HepG2 (cell line): ENCODE measurements around the gene VASN. TPM values are rescaled to one million over a fixed set of nuclear protein-coding genes. Genes with fewer than 3 reads are reported as not detected.

Experiments used
- AHDC1 ChIP-seq: sonication (generic); formaldehyde crosslinking; IDR thresholded peaks from 2 replicates; pipeline ENCODE4 v1.5.1; 2020; ENCODE audit warnings: mild to moderate bottlenecking, missing genetic modification reagents, borderline replicate concordance
- CEBPB ChIP-seq: IDR thresholded peaks from 2 replicates; pipeline ENCODE4 v1.6.1; 2011; ENCODE audit warnings: low read depth, low read length, improper control_type of control experiment, borderline replicate concordance
- FOXA3 ChIP-seq: IDR thresholded peaks from 2 replicates; pipeline ENCODE4 v1.6.1; 2016; ENCODE audit warnings: missing genetic modification reagents, missing compliant biosample characterization
- HOXA9 ChIP-seq: sonication (generic); formaldehyde crosslinking; IDR thresholded peaks from 2 replicates; pipeline ENCODE4 v1.8.1; 2022; ENCODE audit warnings: missing genetic modification reagents, mild to moderate bottlenecking, moderate library complexity, borderline replicate concordance
- KLF9 ChIP-seq: IDR thresholded peaks from 2 replicates; pipeline ENCODE4 v1.6.1; 2016; ENCODE audit warnings: low read depth
- MEF2D ChIP-seq: sonication (generic); formaldehyde crosslinking; IDR thresholded peaks from 2 replicates; pipeline ENCODE4 v1.5.1; 2020; ENCODE audit warnings: mild to moderate bottlenecking, missing genetic modification reagents
- MEIS1 ChIP-seq: sonication (generic); formaldehyde crosslinking; IDR thresholded peaks from 2 replicates; pipeline ENCODE4 v1.9.0; 2021; ENCODE audit warnings: mild to moderate bottlenecking, missing genetic modification reagents, moderate library complexity, borderline replicate concordance
- MIER2 ChIP-seq: IDR thresholded peaks from 2 replicates; pipeline ENCODE4 v1.6.1; 2016; ENCODE audit warnings: missing biosample characterization, missing genetic modification reagents
- NKX3-1 ChIP-seq: sonication (generic); formaldehyde crosslinking; IDR thresholded peaks from 2 replicates; pipeline ENCODE4 v1.5.0; 2020; ENCODE audit warnings: missing genetic modification reagents
- SIX4 ChIP-seq: sonication (generic); formaldehyde crosslinking; IDR thresholded peaks from 2 replicates; pipeline ENCODE4 v1.4.0; 2020; ENCODE audit warnings: missing genetic modification reagents
- ZNF354B ChIP-seq: sonication (generic); formaldehyde crosslinking; IDR thresholded peaks from 2 replicates; pipeline ENCODE4 v1.8.0; 2022; ENCODE audit warnings: mild to moderate bottlenecking, missing genetic modification reagents
- ZNF430 ChIP-seq: sonication (generic); formaldehyde crosslinking; IDR thresholded peaks from 2 replicates; pipeline ENCODE4 v1.9.0; 2021; ENCODE audit warnings: mild to moderate bottlenecking, missing genetic modification reagents
- ZNF691 ChIP-seq: sonication (generic); formaldehyde crosslinking; IDR thresholded peaks from 2 replicates; pipeline ENCODE4 v1.4.0; 2020; ENCODE audit warnings: missing genetic modification reagents, low read depth, mild to moderate bottlenecking, borderline replicate concordance
- ZNF747 ChIP-seq: sonication (generic); formaldehyde crosslinking; IDR thresholded peaks from 2 replicates; pipeline ENCODE4 v1.8.1; 2023; ENCODE audit warnings: missing genetic modification reagents, mild to moderate bottlenecking, borderline replicate concordance
- ZNF775 ChIP-seq: sonication (generic); formaldehyde crosslinking; IDR thresholded peaks from 2 replicates; pipeline ENCODE4 v1.4.0; 2020; ENCODE audit warnings: missing genetic modification reagents, mild to moderate bottlenecking, moderate library complexity, borderline replicate concordance
- ZNF792 ChIP-seq: IDR thresholded peaks from 2 replicates; pipeline ENCODE4 v1.6.1; 2016
- polyA plus RNA-seq, 8 experiments: library from polyadenylated mRNA; depleted of rRNA in 3 of 8; stranded (reverse) in 7 of 8; unstranded in 1 of 8; fragments of >200 nt; fragmentation: Illumina TruSeq in 4 of 8; extraction: Trizol in 4 of 8; gene quantifications; 2 replicates each; pipeline versions ENCODE4 v1.2.1 to v1.2.3, GENCODE V29; 2011 to 2016; ENCODE audit warnings: low read depth in 4 of 8, missing spikeins in 1 of 8, mixed read lengths in 1 of 8; ENCODE audit not compliant: insufficient read depth in 1 of 8
- total RNA-seq, 5 experiments: library from RNA; depleted of rRNA; stranded (reverse); fragments of >200 nt; fragmentation: Illumina TruSeq; extraction: Trizol; gene quantifications; 2 replicates each; pipeline ENCODE4 v1.2.3, GENCODE V29; 2016; ENCODE audit warnings: low read depth in 1 of 5
- TF ChIP-seq, protein P1 (sequence below): sonication (generic); formaldehyde crosslinking; IDR thresholded peaks from 2 replicates; pipeline ENCODE4 v1.9.0; 2021; ENCODE audit warnings: missing genetic modification reagents, mild to moderate bottlenecking, borderline replicate concordance
- TF ChIP-seq, protein P2 (sequence below): sonication (generic); formaldehyde crosslinking; IDR thresholded peaks from 2 replicates; pipeline ENCODE4 v1.8.1; 2023; ENCODE audit warnings: mild to moderate bottlenecking, missing genetic modification reagents

Gene VASN
- total and polyA plus RNA-seq, 2 of the 13 experiments (the other 11 are each of a cell fraction or from before 2014, with no cell fraction given) = 8.4 to 18.2 TPM

GRCh38 chr16:4372578-4373355 is 1.1 kb downstream of the VASN start (continued):
- TF ChIP-seq SIX4 (no peak), ZNF691 (CRISPR knock-in tag) (0 out of 2 replicates have a peak, but pooled peaks have one; percentile 21), ZNF430 (CRISPR knock-in tag) (0 out of 2 replicates have a peak, but pooled peaks have one; percentile 47), NKX3-1 (CRISPR knock-in tag) (no peak), MIER2 (peak; percentile 40; the same call in 1 of the 2 replicates), KLF9 (CRISPR knock-in tag) (no peak), MEIS1 (CRISPR knock-in tag) (no peak), CEBPB (peak; percentile 92), ZNF775 (CRISPR knock-in tag) (no peak), MEF2D (CRISPR knock-in tag) (no peak), ZNF747 (CRISPR knock-in tag) (peak; percentile 39; the same call in 1 of the 2 replicates), ZNF354B (no peak), AHDC1 (CRISPR knock-in tag) (peak; percentile 53; the same call in 1 of the 2 replicates), ZNF792 (CRISPR knock-in tag) (peak; percentile 16; the same call in 1 of the 2 replicates), HOXA9 (CRISPR knock-in tag) (no peak), FOXA3 (CRISPR knock-in tag) (peak; percentile 81)
- TF ChIP-seq, protein P1, sequence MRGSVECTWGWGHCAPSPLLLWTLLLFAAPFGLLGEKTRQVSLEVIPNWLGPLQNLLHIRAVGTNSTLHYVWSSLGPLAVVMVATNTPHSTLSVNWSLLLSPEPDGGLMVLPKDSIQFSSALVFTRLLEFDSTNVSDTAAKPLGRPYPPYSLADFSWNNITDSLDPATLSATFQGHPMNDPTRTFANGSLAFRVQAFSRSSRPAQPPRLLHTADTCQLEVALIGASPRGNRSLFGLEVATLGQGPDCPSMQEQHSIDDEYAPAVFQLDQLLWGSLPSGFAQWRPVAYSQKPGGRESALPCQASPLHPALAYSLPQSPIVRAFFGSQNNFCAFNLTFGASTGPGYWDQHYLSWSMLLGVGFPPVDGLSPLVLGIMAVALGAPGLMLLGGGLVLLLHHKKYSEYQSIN = no peak
- TF ChIP-seq, protein P2, sequence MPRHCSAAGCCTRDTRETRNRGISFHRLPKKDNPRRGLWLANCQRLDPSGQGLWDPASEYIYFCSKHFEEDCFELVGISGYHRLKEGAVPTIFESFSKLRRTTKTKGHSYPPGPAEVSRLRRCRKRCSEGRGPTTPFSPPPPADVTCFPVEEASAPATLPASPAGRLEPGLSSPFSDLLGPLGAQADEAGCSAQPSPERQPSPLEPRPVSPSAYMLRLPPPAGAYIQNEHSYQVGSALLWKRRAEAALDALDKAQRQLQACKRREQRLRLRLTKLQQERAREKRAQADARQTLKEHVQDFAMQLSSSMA (CRISPR knock-in tag) = peak; percentile 72; the same call in 1 of the 2 replicates
